SK-N-MC (cell line): ENCODE data around the gene GLT6D1.

ENCODE experiments used
- EZH2 ChIP-seq: fragments of 200-600 bp; sonication (generic); IDR thresholded peaks from one replicate; pipeline ENCODE4 v1.6.1; 2017; ENCODE audit warnings: antibody characterized with exemption
- FOXP2 ChIP-seq: optimal IDR thresholded peaks from 2 replicates; pipeline ENCODE3; 2011; ENCODE audit warnings: mild to moderate bottlenecking, moderate library complexity; ENCODE audit not compliant: insufficient read depth; ENCODE audit errors: extremely low read length, control extremely low read depth
- POLR2AphosphoS5 ChIP-seq: IDR thresholded peaks from 2 replicates; pipeline ENCODE4 v1.6.1; 2012; ENCODE audit warnings: mild to moderate bottlenecking, low read depth, low read length, borderline replicate concordance

DNA sequence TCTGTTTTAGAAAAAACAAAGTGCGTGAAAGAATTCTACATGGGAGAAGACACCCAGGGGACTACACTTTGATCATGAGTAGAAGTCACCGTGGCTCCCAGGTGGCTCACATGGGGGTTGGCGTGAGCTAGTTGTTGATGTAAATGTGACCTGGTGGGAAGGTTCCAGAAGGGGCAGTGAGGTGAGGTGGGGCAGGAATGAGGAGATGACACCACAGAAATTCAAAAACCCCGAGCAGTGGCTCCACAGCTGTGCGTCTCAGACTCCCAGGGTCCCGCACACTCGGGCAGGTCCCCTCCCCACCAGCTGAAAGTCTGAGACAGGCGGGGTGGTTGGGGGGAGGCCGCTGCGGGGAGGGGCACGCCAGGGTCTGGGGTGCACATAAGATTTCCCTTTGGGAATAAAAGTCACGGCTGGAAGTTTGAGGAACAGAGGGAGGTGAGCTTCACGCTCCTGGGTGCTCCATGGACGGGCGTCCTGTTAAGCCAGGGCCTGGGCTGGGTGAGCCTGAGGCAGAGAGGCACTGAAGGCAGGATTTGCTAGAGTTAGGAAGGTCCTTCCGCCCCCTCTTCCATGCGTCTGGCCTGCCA is 29.9 kb downstream of the GLT6D1 start:
- TF ChIP-seq EZH2 (no peak), FOXP2 (no peak), POLR2AphosphoS5 (no peak)
